DND-41 (cell line): Measurements from ENCODE around the gene TNIK.

Source experiments
- ATAC-seq: fragments of 200-7000 bp; cut with Tn5 transposase; 3 replicates; pipeline ENCODE4 v1.9.1; 2021; ENCODE audit warnings: low read depth; ENCODE audit not compliant: insufficient read depth
- DNase-seq: peaks from one replicate; pipeline ENCODE4 v3.0.0-alpha.2; 2020
- H2AFZ ChIP-seq: 2 replicates; pipeline ENCODE4 v1.6.0; 2012; ENCODE audit warnings: low read depth, low read length
- H3K27ac ChIP-seq: 2 replicates; pipeline ENCODE4 v1.5.1; 2012; ENCODE audit warnings: low read length, inconsistent platforms
- H3K27me3 ChIP-seq: fragments of 200-600 bp; sonication (generic); 2 replicates; pipeline ENCODE4 v1.6.0; 2012; ENCODE audit warnings: low read length, mild to moderate bottlenecking, inconsistent platforms; ENCODE audit not compliant: insufficient read depth, poor library complexity
- H3K36me3 ChIP-seq: 2 replicates; pipeline ENCODE4 v1.5.1; 2012; ENCODE audit warnings: low read length, inconsistent platforms; ENCODE audit not compliant: insufficient read depth
- H3K4me1 ChIP-seq: 2 replicates; pipeline ENCODE4 v1.5.1; 2012; ENCODE audit warnings: mild to moderate bottlenecking, low read length; ENCODE audit not compliant: insufficient read depth
- H3K4me2 ChIP-seq: 2 replicates; pipeline ENCODE4 v1.6.0; 2012; ENCODE audit warnings: mild to moderate bottlenecking, moderate library complexity, low read length, inconsistent platforms; ENCODE audit not compliant: insufficient read depth
- H3K4me3 ChIP-seq, 2 experiments: fragments of 200-600 bp in 1 of 2; shearing (Covaris generic) in 1 of 2; 2 replicates each; pipeline ENCODE4 v1.5.1; 2012 to 2016; ENCODE audit warnings: inconsistent platforms in 2 of 2, low read length in 2 of 2, mild to moderate bottlenecking in 2 of 2, low read depth in 1 of 2, moderate library complexity in 1 of 2
- H3K79me2 ChIP-seq: 2 replicates; pipeline ENCODE4 v1.6.0; 2012; ENCODE audit warnings: low read length, inconsistent platforms; ENCODE audit not compliant: insufficient read depth
- H3K9ac ChIP-seq: 2 replicates; pipeline ENCODE4 v1.6.0; 2012; ENCODE audit warnings: low read depth, mild to moderate bottlenecking, inconsistent platforms, low read length, moderate library complexity
- H3K9me3 ChIP-seq: 2 replicates; pipeline ENCODE4 v1.5.1; 2012; ENCODE audit warnings: low read length, moderate library complexity, mild to moderate bottlenecking, inconsistent platforms; ENCODE audit not compliant: insufficient read depth, severe bottlenecking
- H4K20me1 ChIP-seq: 2 replicates; pipeline ENCODE4 v1.6.0; 2012; ENCODE audit warnings: low read length; ENCODE audit not compliant: insufficient read depth
- CTCF ChIP-seq: IDR thresholded peaks from 2 replicates; pipeline ENCODE4 v1.5.1; 2012; ENCODE audit warnings: borderline replicate concordance, low read length, moderate library complexity, mild to moderate bottlenecking; ENCODE audit not compliant: poor library complexity, severe bottlenecking; ENCODE audit errors: extremely low read depth
- EZH2 ChIP-seq: IDR thresholded peaks from 3 replicates; pipeline ENCODE4 v1.6.1; 2012; ENCODE audit warnings: borderline replicate concordance, low read depth, mild to moderate bottlenecking, moderate library complexity, low read length, inconsistent platforms; ENCODE audit not compliant: severe bottlenecking

Gene TNIK

GRCh38 chr3:171376596-171376947 is 83.6 kb downstream of the TNIK start:
- no peaks in the 10 kb centered on the region for H3K79me2 ChIP-seq
- no peaks in the 10 kb centered on the region for H3K36me3 ChIP-seq

GRCh38 chr3:171375666-171376595 is 84.3 kb downstream of the TNIK start:
- H3K9ac ChIP-seq = no peak overlapping the region
- H3K4me1 ChIP-seq = no peaks in the 10 kb centered on the region
- no peak overlapping the region for H2AFZ ChIP-seq
- no peak overlapping the region for H3K27ac ChIP-seq
- no peaks in the 10 kb centered on the region for H4K20me1 ChIP-seq
- no peaks in the 10 kb centered on the region for H3K79me2 ChIP-seq
- H3K4me3 ChIP-seq = no peak overlapping the region
- no peaks in the 10 kb centered on the region for H3K27me3 ChIP-seq
- DNase-seq = no peak
- ATAC-seq = no peak
- H3K36me3 ChIP-seq = no peaks in the 10 kb centered on the region
- no peak overlapping the region for H3K4me2 ChIP-seq
- TF ChIP-seq CTCF = no peak
- TF ChIP-seq EZH2 = no peak
- no peaks in the 10 kb centered on the region for H3K9me3 ChIP-seq

More at GRCh38 chr3:171376596-171376947, 83.6 kb downstream of the TNIK start:
- Histone ChIP-seq H3K27me3 (no peaks in the 10 kb centered on the region), H3K4me1 (no peaks in the 10 kb centered on the region), H3K9me3 (no peaks in the 10 kb centered on the region), H3K4me2 (no peak overlapping the region), H3K9ac (no peak overlapping the region), H3K4me3 (no peak overlapping the region), H3K27ac (no peak overlapping the region), H2AFZ (no peak overlapping the region), H4K20me1 (no peaks in the 10 kb centered on the region)
- ATAC-seq (no peak), DNase-seq (no peak)
- TF ChIP-seq EZH2 (no peak), CTCF (no peak)

- Histone ChIP-seq H3K4me2 (no peak overlapping the region), H4K20me1 (no peaks in the 10 kb centered on the region), H3K4me1 (no peaks in the 10 kb centered on the region), H3K27ac (no peak overlapping the region), H3K9me3 (no peaks in the 10 kb centered on the region), H2AFZ (no peak overlapping the region), H3K79me2 (no peaks in the 10 kb centered on the region), H3K4me3 (no peak overlapping the region), H3K27me3 (no peaks in the 10 kb centered on the region), H3K36me3 (no peaks in the 10 kb centered on the region), H3K9ac (no peak overlapping the region)
- TF ChIP-seq EZH2 (no peak), CTCF (no peak)
- DNase-seq (no peak), ATAC-seq (no peak)
Observed at GRCh38 chr3:171374661-171375285, 85.4 kb downstream of the TNIK start.
